ENCODE data around the gene TRIM66.

GRCh38 chr11:8714622-8715225, 32.3 kb upstream of the TRIM66 start:
- no peak for TF ChIP-seq EZH2 (IDR thresholded peaks at IDR 0.05; ENCODE audit: borderline replicate concordance, low read depth, low read length, severe bottlenecking)
- TF ChIP-seq POLR2A (IDR thresholded peaks at IDR 0.05; ENCODE audit: low read depth, low read length), result no peak

All from endothelial cell of umbilical vein (primary cell).